Measurements from ENCODE around the gene PIGV.
A peak's percentile ranks its signal among the peaks of the same experiment; 100 is the strongest.

PIGV gene

GRCh38 chr1:26787381-26787705, 407 bp upstream of the PIGV start:
- TF ChIP-seq CTCF (IDR thresholded peaks at IDR 0.05; ENCODE audit: control insufficient read depth, extremely low read depth, insufficient read depth), result no peak
- no peak for DNase-seq (ENCODE audit: low read depth)
- H3K4me3 ChIP-seq (ENCODE audit: low read depth, low read length), result peak overlapping the region; percentile 82

- DNase-seq (ENCODE audit: low read depth), result no peak
- TF ChIP-seq CTCF (IDR thresholded peaks at IDR 0.05; ENCODE audit: control insufficient read depth, extremely low read depth, insufficient read depth), result no peak
- H3K4me3 ChIP-seq (ENCODE audit: low read depth, low read length), result peak overlapping the region; percentile 82
Observed at GRCh38 chr1:26788515-26788785, 700 bp downstream of the PIGV start.

GRCh38 chr1:26788836-26789611, 1.3 kb downstream of the PIGV start:
- DNase-seq (ENCODE audit: low read depth), result no peak
- peak; percentile 95 for TF ChIP-seq CTCF (IDR thresholded peaks at IDR 0.05; ENCODE audit: control insufficient read depth, extremely low read depth, insufficient read depth)
- H3K4me3 ChIP-seq (ENCODE audit: low read depth, low read length), result peak overlapping the region; percentile 82

GRCh38 chr1:26789612-26789865, 1.8 kb downstream of the PIGV start:
- no peak overlapping the region for H3K4me3 ChIP-seq (ENCODE audit: low read depth, low read length)
- TF ChIP-seq CTCF (IDR thresholded peaks at IDR 0.05; ENCODE audit: control insufficient read depth, extremely low read depth, insufficient read depth), result no peak
- DNase-seq (ENCODE audit: low read depth), result no peak

- DNase-seq (ENCODE audit: low read depth), result no peak
Observed at GRCh38 chr1:26789931-26790330, 2.2 kb downstream of the PIGV start.

GRCh38 chr1:26790551-26790953, 2.8 kb downstream of the PIGV start:
- no peak overlapping the region for H3K4me3 ChIP-seq (ENCODE audit: low read depth, low read length)
- no peak for TF ChIP-seq CTCF (IDR thresholded peaks at IDR 0.05; ENCODE audit: control insufficient read depth, extremely low read depth, insufficient read depth)
- DNase-seq (ENCODE audit: low read depth), result no peak

More at GRCh38 chr1:26789931-26790330, 2.2 kb downstream of the PIGV start:
- no peak overlapping the region for H3K4me3 ChIP-seq (ENCODE audit: low read depth, low read length)
- no peak for TF ChIP-seq CTCF (IDR thresholded peaks at IDR 0.05; ENCODE audit: control insufficient read depth, extremely low read depth, insufficient read depth)

- no peak overlapping the region for H3K4me3 ChIP-seq (ENCODE audit: low read depth, low read length)
- no peak for DNase-seq (ENCODE audit: low read depth)
- no peak for TF ChIP-seq CTCF (IDR thresholded peaks at IDR 0.05; ENCODE audit: control insufficient read depth, extremely low read depth, insufficient read depth)
Observed at GRCh38 chr1:26791148-26791547, 3.4 kb downstream of the PIGV start.

All from LNCaP clone FGC (cell line).